DMS153 treated with DMSO at 0.1 percent for 48 hours (cell line): Measurements from ENCODE around the gene EDEM2.
"Not testable (repeated sequence)": the region's sequence is repeated elsewhere in the genome, so short reads cannot be mapped to it uniquely, and the experiment has no call there.

ENCODE experiments used
- DNase-seq: peaks from one replicate; lab custom pipeline; 2025; ENCODE audit not compliant: unreplicated experiment; lab: John Stamatoyannopoulos, UW

The EDEM2 gene

DNA sequence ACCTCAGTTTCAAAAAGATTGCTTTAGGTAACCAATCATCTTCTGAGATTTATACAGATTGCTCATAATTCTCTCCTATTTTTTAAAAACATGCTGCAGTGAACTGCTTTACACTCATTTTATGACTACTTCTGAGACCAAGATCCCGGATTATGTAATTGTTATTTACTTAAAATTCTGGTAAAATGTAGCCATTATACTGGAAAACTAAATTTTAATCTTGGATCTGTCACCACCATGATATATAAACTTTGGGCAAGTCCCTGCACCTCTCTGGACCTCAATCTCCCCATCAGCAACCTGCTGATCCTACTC, 24.3 kb upstream of the EDEM2 start:
- no peak for DNase-seq

DNA sequence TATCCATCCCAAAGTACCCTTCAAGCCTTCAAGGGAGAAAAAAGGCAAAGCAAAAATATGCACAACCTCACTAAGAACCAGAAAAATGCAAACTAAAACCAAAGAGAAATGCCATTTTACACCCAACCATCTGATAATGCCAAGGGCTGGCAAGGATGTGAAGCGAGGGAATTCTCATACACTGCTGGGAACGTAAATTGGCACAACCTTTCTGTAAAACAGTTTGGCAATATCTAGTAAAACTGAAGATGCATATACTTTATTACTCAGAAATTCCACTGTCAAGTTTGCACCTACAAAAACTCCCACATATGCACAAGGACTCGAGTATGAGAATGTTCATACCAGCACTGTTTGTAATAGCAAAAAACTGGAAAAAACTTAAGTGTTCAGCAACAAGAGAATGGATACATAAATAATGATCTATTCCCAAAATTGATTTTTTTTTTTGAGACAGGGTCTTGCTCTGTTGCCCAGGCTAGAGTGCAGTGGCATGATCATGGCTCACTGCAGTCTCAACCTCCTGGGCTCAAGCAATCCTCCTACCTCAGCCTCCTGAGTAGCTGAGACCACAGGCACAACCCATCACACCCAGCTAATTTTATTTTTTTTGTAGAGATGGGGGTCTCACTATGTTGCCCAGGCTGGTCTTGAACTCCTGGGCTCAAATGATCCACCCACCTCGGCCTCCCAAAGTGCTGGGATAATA, 21.7 kb upstream of the EDEM2 start:
- not testable (repeated sequence) for DNase-seq

DNA sequence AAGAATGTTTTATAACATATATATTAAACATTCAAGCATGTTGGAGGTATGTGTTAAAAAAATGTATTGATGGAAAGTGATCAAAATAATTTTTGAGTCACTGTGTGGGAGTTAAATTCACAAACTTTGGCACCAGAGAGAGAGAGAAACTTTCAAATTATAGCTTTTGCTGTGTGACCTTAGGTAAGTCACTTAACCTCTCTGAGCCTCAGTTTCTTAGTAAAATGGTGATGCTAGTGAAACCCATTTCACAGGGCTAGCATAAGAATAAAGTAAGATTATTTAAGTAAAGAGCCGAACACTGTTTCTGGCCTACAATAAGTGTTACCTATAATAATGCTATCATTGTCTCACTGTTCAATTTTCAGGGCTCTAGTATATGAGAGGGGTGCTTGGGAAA, 20.7 kb upstream of the EDEM2 start:
- no peak for DNase-seq

DNA sequence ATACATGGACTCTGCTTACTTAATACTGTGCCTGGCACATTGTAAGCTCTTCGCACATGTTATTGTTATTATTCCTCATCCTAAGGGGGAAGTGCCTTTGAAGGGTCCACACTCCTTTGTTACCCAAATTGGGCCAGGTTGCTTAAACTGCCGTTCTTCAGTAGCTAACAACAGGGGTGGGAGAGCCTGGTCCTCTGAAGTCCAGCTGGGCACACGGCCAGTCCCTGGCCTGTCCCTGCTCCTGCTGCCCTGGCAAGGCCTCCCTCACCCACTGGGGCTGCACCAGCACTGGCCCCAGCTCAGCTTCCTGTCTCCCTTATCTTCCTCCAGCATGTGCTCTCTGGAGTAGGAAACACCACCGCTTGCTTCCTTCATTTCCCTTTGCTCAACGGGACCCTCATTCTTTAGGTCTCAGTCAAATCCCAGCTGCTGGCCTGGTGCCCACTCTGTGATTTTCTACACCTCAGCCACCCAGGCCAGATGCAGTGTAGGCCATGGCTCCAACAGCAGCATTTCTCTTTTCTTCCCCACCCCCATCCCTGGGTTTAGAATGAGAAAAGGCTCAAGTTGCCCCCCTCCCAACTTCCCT, 19.2 kb upstream of the EDEM2 start:
- DNase-seq, result no peak

DNA sequence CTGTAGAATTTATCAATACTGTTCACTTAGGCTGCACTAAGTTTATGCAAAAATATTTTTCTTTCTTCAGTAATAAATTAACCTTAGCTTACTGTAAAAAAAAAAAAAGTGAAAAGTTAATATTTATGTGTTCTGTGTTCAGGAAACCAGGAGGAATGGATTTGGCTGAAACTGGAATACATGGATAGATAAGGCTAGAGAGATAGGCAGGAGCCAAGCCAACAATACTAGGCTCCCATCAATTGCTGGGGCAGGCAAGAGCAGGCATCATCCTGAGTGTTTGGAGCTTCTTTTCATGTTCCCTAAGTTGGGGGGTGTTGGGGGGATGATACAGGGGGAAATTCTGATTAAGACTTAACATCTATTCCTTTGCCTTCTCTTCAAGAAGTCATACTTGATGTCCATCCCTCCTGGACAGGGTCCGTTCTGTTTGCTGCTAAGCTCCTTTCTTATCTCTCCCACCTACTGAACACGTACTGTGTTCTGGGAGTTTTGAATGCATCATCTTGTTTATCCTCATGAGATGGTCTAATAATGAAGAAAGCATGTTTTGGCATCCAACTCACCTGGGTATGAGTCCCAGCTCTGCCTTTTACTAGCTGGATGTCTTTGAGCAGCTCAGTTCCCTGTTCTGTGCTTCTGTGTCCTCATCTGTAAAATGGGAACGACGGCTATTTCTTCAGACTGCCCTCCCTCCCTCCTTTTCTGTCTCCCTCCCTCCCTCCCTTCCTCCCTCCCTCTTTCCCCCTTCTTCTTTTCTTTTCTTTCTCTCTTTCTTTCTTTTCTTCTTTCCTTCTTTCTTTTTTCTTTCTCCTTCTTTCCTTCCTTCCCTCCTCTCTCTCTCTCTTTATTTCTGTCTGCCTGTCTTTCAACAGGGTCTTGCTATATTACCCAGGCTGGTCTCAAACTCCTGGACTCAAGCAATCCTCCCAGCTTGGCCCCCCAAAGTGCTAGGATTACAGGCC, 18.4 kb upstream of the EDEM2 start:
- no peak for DNase-seq

DNA sequence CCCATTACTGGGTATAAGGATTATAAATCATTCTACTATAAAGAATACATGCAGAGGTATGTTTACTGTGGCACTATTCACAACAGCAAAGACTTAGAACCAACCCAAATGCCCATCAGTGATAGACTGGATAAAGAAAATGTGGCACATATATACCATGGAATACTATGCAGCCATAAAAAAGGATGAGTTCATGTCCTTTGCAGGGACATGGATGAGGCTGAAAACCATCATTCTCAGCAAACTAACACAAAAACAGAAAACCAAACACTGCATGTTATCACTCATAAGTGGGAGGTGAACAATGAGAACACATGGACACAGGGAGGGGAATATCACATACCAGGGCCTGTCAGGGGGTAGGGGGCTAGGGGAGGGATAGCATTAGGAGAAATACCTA, 17.4 kb upstream of the EDEM2 start:
- not testable (repeated sequence) for DNase-seq

DNA sequence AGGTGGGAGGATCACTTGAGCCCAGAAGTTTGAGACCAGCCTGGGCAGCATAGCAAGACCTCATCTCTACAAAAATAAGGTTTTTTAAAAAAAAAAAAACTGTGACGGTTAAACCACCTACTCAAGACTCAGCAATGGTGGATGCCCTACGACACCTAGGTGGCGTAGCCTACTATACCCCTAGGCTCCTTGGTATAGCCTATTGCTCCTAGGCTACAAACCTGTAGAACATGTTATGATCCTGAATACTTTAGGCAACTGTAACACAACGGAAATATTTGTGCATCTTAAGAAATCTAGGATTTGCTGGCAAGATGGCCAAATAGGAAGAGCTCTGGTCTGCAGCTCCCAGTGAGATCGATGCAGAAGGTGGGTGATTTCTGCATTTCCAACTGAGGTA, 13.2 kb upstream of the EDEM2 start:
- not testable (repeated sequence) for DNase-seq

DNA sequence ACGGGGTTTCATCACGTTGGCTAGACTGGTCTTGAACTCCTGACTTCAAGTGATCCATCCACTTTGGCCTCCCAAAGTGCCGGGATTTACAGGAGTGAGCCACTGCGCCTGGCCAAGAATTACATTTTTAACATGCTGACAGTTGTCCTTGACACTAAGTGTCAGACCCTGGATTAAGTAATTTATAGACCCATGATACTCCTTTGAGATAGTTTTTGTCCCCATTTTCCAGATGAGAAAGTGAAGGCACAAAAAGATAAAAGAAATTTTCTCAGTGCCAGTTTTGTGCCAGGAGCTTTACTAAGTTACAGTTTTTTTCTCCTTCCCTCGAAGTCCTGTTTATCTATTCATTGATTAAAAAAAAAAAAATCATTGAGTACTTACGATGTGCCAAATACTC, 9.8 kb upstream of the EDEM2 start:
- no peak for DNase-seq

DNA sequence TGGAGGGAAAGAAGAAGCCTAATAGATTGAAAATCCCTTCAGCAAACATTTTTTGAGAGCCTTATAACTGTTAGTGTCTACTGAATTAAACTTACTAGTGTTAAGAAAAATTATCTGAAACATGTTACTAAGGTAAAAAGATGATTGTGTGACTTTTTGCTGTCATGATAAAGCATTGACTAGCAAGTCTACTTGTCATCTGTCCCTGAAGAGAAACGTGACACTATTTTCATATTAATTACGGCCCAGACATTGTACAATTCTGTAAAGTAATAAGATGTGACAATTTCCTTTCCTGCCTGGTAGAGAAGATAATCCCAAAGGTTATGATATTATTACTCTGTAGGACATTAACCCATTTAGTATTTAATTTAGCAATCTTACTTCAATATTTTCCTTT, 8.8 kb upstream of the EDEM2 start:
- no peak for DNase-seq

DNA sequence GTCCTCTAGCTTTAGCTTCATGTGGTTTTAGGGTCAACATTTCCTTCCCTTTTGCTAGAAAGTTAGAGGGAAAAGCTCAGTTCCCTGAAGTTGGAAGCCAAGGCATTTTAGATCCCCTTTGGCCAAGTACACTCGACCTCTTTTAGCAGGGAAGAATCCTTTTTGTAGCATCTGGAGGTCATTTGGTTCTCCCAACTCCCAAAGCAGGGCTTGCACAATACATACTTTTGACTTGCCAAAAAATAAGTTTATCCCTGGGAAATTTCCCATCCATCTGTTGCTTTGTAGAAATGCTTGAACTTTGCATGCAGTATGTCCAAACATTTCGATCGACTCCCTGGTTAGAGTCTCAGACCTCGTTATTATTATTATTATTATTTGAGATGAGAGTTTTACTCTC, 4.6 kb upstream of the EDEM2 start:
- no peak for DNase-seq

DNA sequence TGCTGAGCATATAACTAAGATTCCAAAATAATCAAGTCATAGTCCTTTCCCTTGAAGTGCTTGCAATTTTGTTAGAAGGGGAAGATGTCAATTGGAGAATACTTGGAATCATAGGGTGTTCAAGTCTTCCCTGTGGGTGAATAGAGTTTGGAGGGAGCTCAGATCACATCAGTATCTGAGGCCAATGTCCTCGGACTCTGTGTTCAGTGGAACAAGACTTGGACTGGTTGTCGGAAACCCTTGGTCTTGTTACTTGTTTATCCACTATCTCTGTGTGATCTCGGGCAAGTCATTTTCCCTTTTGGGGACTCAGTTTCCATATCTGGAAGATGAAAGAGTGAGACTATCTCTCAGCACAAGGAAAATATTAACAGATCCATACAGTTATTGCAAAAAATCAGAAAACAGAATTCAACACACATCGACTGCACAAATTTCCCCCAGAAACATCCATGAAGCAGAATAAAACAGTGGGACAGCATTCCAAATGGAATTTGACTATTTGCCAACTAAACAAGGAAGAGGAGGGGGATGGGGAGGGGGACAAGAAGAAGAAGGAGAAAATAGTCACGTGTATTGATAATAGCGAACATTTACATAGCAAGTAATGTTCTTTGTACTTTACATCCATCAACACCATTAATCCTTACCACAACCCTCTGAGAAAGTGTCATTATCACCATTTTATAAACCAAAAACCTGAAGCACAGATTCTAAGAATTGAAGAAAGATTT, 3.9 kb upstream of the EDEM2 start:
- DNase-seq, result no peak

DNA sequence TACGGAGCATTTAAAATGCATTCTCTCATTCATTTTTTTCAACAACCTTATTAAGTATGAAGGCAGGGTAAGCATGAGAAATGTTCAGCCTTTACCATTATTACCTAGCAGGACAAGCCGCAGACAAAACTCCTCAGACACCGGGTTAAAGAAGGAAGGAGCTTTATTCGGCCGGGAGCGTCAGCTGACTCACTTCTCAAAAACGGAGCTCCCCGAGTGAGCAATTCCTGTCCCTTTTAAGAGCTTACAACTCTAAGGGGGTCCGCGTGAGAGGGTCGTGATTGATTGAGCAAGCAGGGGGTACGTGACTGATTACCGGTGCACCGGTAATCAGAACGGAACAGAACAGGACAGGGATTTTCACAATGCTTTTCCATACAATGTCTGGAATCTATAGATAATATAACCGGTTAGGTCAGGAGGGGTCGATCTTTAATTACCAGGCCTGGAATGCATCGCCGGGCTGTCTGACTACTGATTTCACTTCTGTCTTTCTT, 487 bp upstream of the EDEM2 start:
- not testable (repeated sequence) for DNase-seq

DNA sequence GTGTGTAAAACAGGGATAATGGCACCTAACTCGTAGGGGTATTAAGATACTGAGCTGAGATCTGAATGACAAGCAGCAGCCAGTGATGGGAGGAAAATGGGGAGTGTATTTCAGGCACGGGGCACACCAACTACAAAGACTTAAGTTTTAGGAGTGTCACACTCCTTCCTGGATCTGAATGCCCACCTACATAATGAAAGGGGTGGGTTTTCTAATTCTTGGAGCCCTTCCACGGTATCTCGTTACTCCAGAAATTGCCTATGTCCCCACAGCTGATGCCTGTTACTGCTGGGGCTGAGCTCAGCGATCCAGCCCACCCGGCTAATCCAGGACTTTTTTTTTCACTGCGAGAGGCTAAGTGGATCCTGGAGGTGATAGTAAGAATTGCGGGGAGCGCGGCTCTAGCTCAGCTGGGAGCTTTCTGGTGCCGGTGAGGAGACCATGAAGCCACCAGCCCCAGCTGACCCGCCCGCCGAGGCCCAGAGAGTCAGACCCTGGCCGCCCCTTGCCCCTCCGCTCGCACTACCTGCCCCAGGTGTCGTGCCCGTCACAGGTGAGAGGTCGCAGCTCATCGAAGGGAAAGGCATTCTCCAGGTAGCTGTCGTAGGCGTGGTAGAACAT, 727 bp downstream of the EDEM2 start:
- DNase-seq, result no peak

DNA sequence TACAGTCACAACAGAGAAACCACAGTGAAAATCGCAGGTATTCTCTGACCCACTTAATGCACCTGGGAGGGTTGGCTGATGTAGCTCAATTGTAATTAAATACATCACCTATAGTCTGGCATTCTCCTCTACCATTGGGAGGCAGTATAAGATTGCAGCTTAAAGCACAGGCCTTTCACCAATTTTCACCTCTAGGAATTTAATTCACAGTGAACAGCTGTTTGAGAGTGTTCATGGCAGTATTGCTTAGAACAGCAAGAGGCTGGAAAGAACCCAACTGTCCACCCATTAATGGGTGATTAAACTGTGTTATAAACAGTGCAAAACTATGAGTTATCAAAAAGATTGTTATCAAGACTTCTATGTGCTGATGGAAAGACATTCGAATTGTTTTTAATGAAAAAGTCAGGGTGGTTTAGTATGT, 2.0 kb downstream of the EDEM2 start:
- DNase-seq, result peak; percentile 32

DNA sequence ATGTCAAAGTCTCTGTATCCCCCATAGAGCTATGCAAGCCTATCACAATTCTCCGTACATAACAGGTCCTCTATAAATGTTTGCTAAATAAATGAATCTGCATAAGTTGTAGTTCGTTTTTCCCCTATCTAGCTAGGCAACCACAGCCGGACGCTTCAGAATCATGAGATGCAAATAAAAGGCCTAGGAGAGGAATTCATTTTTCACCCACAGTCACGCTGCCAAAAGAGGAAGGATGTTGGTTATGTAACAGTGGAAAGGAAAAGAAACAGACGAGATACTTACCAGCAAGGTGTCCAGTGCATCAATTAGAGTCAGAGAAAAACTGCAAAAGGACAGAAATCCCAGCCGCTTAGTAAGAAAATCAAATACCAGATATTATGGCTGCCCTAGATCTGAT, 2.4 kb downstream of the EDEM2 start:
- DNase-seq, result no peak

DNA sequence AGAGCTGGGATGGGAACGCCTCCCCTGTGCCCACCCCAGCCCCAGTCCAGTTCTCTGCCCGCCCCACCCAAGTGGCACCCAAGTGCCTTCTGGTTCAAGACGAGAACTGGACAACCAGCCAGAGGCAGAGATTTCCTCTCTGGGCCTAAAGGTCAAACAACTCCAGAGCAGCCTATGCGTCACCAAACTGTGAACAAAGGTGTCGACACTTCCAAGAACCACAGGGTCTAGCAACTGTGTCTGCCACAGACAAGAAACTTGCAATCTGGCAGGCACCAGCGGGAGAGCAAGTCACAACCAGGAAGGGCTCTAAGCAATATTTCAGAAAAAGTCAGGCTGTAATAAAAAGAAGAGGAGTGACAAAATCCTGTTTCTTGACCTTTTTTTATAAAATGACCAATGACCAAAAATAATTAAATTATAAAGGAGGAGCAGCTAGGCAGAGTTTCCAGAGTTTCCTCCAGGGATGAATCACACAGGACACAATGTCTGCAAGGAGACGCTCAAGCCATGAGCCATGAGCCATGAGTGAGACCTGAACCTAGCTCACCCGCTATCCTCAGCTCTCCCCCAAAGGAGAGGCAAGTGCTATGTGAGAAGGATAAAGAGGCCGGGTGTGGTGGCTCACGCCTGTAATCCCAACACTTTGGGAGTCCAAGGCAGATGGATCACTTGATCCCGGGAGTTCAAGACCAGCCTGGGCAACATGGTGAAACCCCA, 11.1 kb downstream of the EDEM2 start:
- no peak for DNase-seq

DNA sequence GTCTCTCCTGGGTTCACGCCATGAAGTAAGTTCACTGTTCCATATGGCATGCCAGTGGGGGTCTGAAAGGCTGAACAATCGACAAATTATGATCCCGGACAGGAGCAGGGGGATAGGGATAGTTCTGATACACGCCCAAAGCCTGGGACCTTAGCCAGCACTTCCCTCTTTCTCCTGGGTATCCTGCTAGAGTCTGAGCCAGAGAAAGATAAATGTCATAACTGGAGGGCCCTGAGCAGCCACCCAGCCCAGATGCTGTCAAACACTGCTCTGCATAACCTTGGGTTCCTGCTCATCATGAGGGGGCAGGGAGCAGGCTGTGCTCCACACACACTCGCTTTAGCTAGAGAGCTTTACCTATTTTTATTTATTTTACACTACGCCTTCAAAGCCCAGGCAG, 12.3 kb downstream of the EDEM2 start:
- no peak for DNase-seq

DNA sequence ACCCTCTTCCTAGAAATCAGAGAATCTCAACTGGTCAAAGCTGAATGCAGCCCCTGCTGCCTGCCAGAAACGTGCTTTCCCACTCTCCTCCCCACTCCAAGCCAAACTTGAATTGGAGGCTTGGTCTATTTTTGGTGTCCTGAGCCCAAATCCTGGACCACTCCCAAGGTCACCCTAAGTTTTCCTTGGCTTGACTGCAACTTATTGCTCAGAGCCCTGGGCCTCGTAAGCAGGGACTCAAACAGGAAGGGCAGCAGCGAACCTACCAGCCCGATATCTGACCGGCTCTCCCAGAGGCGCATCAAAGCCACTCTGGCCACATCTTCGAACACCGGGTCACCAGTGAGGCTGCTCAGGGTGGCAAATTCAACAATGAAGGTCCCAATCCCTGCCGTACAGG, 12.7 kb downstream of the EDEM2 start:
- no peak for DNase-seq

DNA sequence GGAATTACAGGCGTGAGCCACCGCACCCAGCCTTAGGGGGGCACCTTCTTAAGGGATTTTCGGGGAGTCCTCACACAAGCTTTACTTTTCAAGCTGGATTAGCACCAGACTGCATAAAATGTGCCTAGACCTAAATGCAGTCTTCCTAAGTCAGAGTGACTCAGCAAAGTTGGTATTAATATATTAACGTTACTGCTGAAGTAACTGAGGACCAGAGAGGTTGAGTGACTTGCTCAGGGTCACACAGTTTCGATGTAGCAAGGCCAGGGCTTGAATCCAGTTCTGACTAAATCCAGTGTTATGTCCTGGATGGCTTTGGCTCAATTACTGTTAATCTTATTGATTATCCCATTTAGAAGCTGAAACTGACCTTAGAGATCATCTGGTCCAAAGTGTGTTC, 13.4 kb downstream of the EDEM2 start:
- no peak for DNase-seq

DNA sequence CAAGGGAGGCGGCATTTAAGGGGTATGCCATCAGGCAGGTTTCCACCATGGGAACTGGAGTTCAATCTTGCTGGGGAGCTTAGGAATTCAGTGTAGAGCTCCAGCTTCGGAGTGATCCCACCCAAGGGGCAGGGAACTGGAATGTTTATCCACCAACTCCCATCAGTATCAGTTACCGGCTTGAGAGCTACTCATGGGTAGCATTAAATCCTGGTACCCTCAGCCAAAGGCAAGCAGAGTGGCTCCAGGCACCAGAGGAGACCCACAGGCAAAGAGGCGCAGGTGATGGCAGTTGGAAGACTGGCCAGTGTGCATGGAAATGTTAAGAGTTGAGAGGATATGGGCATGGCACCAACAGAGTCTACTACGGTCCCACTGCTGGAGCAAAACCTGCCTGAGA, 14.1 kb downstream of the EDEM2 start:
- no peak for DNase-seq
